Left lung (tissue), 14 donors: ENCODE data around the gene PSD. TPM values are rescaled to one million over a fixed set of nuclear protein-coding genes. Genes with fewer than 3 reads are reported as not detected.

Source experiments
- ATAC-seq: fragments of 200-7000 bp; cut with Tn5 transposase; one replicate; pipeline ENCODE4 v1.9.1; 2020; ENCODE audit warnings: moderate library complexity
- DNase-seq, 4 donors: peaks; one replicate each; pipeline ENCODE4 v3.0.0-alpha.2; 2013 to 2020
- H3K27ac ChIP-seq, 2 donors: fragments of 200-600 bp; sonication (generic) in 1 of 2; one replicate each; pipeline versions ENCODE4 v1.5.0 to v1.8.0; 2020 to 2021
- H3K27me3 ChIP-seq, 2 donors: fragments of 200-600 bp; sonication (generic) in 1 of 2; one replicate each; pipeline versions ENCODE4 v1.5.0 to v1.8.0; 2020 to 2021
- H3K36me3 ChIP-seq, 2 donors: fragments of 200-600 bp; sonication (generic) in 1 of 2; one replicate each; pipeline versions ENCODE4 v1.5.0 to v1.8.0; 2020 to 2021
- H3K4me1 ChIP-seq, 2 donors: fragments of 200-600 bp; one replicate each; pipeline ENCODE4 v1.8.0; 2021
- H3K4me3 ChIP-seq, 2 donors: fragments of 200-600 bp; sonication (generic) in 1 of 2; one replicate each; pipeline versions ENCODE4 v1.5.0 to v1.8.0; 2020 to 2021; ENCODE audit warnings: mild to moderate bottlenecking in 1 of 2
- H3K9me3 ChIP-seq, 2 donors: fragments of 200-600 bp; sonication (generic) in 1 of 2; one replicate each; pipeline versions ENCODE4 v1.5.0 to v1.8.0; 2020 to 2021
- CTCF ChIP-seq, 2 donors: fragments of 200-600 bp; sonication (generic) in 1 of 2; IDR thresholded peaks; one replicate each; pipeline versions ENCODE4 v1.5.0 to v1.8.0; 2021; ENCODE audit warnings: antibody characterized with exemption in 2 of 2
- intact Hi-C, 2 donors: fragments of 100-400 bp; cut with DNase I; formaldehyde crosslinking; loops; one replicate each; pipeline versions ENCODE4 v1.11.2 to v1.14.2; 2022
- long read RNA-seq, 12 donors: library from polyadenylated mRNA in 2 of 12; unstranded in 2 of 12; transcript quantifications; one replicate each; pipeline ENCODE4 v2.0.0 and lab custom pipeline, GENCODE V29; 2019 to 2026
- polyA plus RNA-seq, 6 donors: library from polyadenylated mRNA; unstranded; fragments of 120-200 nt; gene quantifications; one replicate each; pipeline ENCODE4 v1.2.1, GENCODE V29; 2013; ENCODE audit not compliant: insufficient read length in 6 of 6
- total RNA-seq, 2 donors: library from RNA; stranded (reverse); fragmentation: NEBNext Ultra II Directional; extraction: Animal tissue kit (Norgen Biotek cat#: 25700); gene quantifications; one replicate each; pipeline ENCODE4 v1.2.1, GENCODE V29; 2021
- donor health status: DM: no; HTN: yes; CAD: no.
- donor health status: DM: no; HTN: no; CAD: no.

The PSD gene
- total RNA-seq (1 to 10 TPM; 1.4 to 5.4 TPM), polyA plus RNA-seq (10 to 100 TPM in 4 of 6 donors, 1 to 10 TPM in 2; 8.0 to 15.1 (median 11.5) TPM)
- long read RNA-seq, donor 1, partial matches to known transcripts: 0 of 5 reads
- long read RNA-seq, donor 1, other reads (novel, unspliced or antisense): 5 of 5 reads
- long read RNA-seq, donor 2, partial matches to known transcripts: 0 of 6 reads
- long read RNA-seq, donor 2, other reads (novel, unspliced or antisense): 6 of 6 reads
- long read RNA-seq, donor 3: 0 reads
- long read RNA-seq, donor 4, partial matches to known transcripts: 0 of 1 reads
- long read RNA-seq, donor 4, other reads (novel, unspliced or antisense): 1 of 1 reads
- long read RNA-seq, donor 5, partial matches to known transcripts: 36 of 41 reads
- long read RNA-seq, donor 5, other reads (novel, unspliced or antisense): 5 of 41 reads
- long read RNA-seq, donor 6, partial matches to known transcripts: 0 of 7 reads
- long read RNA-seq, donor 6, other reads (novel, unspliced or antisense): 7 of 7 reads
- long read RNA-seq, donor 7, partial matches to known transcripts: 0 of 1 reads
- long read RNA-seq, donor 7, other reads (novel, unspliced or antisense): 0 of 1 reads
- long read RNA-seq, donor 8, partial matches to known transcripts: 60 of 63 reads
- long read RNA-seq, donor 8, other reads (novel, unspliced or antisense): 0 of 63 reads
- long read RNA-seq, donor 9: 0 reads
- long read RNA-seq, donor 10, partial matches to known transcripts: 0 of 1 reads
- long read RNA-seq, donor 10, other reads (novel, unspliced or antisense): 1 of 1 reads
- long read RNA-seq, donor 11, full-length matches to known transcripts: 5 of 37 reads
- long read RNA-seq, donor 11, partial matches to known transcripts: 16 of 37 reads
- long read RNA-seq, donor 11, other reads (novel, unspliced or antisense): 16 of 37 reads
- long read RNA-seq, donor 12: 0 reads

GRCh38 chr10:102418622-102419268, at the start of gene PSD:
Gene PSD (minus strand): TSS chr10:102418785. CDS start chr10:102417038, 1,747 bp downstream.
- peaks cover 0 to 8% of the 10 kb centered on the region in 2 donors for H3K36me3 ChIP-seq
- H3K4me1 ChIP-seq: peaks cover 17 to 36% of the 10 kb centered on the region in 2 donors
- no peak for TF ChIP-seq CTCF (IDR thresholded peaks at IDR 0.05)
- peaks cover 0 to 60% of the 10 kb centered on the region in 2 donors for H3K27me3 ChIP-seq
- no peak within 1 kb of the TSS for H3K27ac ChIP-seq
- ATAC-seq: no peak
- H3K9me3 ChIP-seq: no peaks in the 10 kb centered on the region
- DNase-seq: peak in 1 of 4 donors; percentile 70
- H3K4me3 ChIP-seq: peak within 1 kb of the TSS; percentile 72 to 98
- intact Hi-C loops: no loop called here

- peak overlapping the region in 1 of 2 donors; percentile 86 for H3K27ac ChIP-seq
- peak in 1 of 4 donors; percentile 80 for DNase-seq
Observed at GRCh38 chr10:102467971-102468438, 49.4 kb upstream of the PSD start.

GRCh38 chr10:102467318-102467717, 48.7 kb upstream of the PSD start:
- H3K27ac ChIP-seq: peak overlapping the region in 1 of 2 donors; percentile 86
- intact Hi-C loops: no loop called here

More at GRCh38 chr10:102467971-102468438, 49.4 kb upstream of the PSD start:
- TF ChIP-seq CTCF (IDR thresholded peaks at IDR 0.05): no peak
- no peaks in the 10 kb centered on the region for H3K27me3 ChIP-seq
- intact Hi-C loops: no loop called here
- peaks cover 0 to 35% of the 10 kb centered on the region in 2 donors for H3K36me3 ChIP-seq
- peak; percentile 30 for ATAC-seq
- H3K4me1 ChIP-seq: peaks cover 6 to 41% of the 10 kb centered on the region in 2 donors
- no peaks in the 10 kb centered on the region for H3K9me3 ChIP-seq
- no peak overlapping the region for H3K4me3 ChIP-seq

GRCh38 chr10:102465466-102465865, 46.9 kb upstream of the PSD start:
- no peak for TF ChIP-seq CTCF (IDR thresholded peaks at IDR 0.05)
- H3K27me3 ChIP-seq: no peaks in the 10 kb centered on the region
- H3K4me1 ChIP-seq: peaks cover 6 to 63% of the 10 kb centered on the region in 2 donors
- no peak overlapping the region for H3K27ac ChIP-seq
- intact Hi-C loops: no loop called here
- peaks cover 0 to 11% of the 10 kb centered on the region in 2 donors for H3K36me3 ChIP-seq
- DNase-seq: no peak
- no peak for ATAC-seq
- H3K4me3 ChIP-seq: no peak overlapping the region
- H3K9me3 ChIP-seq: no peaks in the 10 kb centered on the region

More at GRCh38 chr10:102467318-102467717, 48.7 kb upstream of the PSD start:
- ATAC-seq: no peak
- Histone ChIP-seq H3K27me3 (no peaks in the 10 kb centered on the region), H3K4me3 (no peak overlapping the region), H3K9me3 (no peaks in the 10 kb centered on the region), H3K36me3 (peaks cover 0 to 28% of the 10 kb centered on the region in 2 donors), H3K4me1 (peaks cover 6 to 48% of the 10 kb centered on the region in 2 donors)
- TF ChIP-seq CTCF (IDR thresholded peaks at IDR 0.05): no peak
- DNase-seq: peak in 1 of 4 donors; percentile 45
